Stimulated activated CD8-positive, alpha-beta memory T cell treated with anti-CD3 and anti-CD28 coated beads, Interleukin-12 subunit alpha, Interleukin-12 subunit beta, amount 100 ng/mL, for 4 hours (primary cell): ENCODE measurements around the gene AGT.
"Not testable (repeated sequence)": the region's sequence is repeated elsewhere in the genome, so short reads cannot be mapped to it uniquely, and the experiment has no call there.

ENCODE experiments used
- DNase-seq: peaks from one replicate; pipeline ENCODE4 v3.0.0-alpha.2; 2020; ENCODE audit warnings: low read depth

Gene AGT

DNA sequence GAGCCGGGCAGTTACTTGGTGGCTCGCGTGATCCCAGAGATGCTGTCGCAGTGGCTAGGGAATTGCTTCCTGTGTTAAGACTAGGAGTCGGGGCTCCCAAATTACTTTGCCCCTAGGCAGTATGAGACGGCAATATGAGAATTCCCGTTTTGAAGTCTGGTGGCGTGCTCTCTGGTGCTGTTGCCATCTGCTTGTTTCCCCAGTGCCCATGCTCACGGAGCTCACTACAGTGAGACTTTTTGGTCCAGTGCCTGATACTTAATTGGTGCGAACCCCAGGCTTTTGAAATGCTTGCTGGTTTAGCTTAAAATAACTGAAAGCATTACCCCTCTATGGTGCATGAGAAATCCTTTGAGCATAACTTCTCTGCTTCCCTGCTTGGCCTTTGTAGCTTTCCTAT is 22.3 kb downstream of the AGT start:
- DNase-seq: no peak

DNA sequence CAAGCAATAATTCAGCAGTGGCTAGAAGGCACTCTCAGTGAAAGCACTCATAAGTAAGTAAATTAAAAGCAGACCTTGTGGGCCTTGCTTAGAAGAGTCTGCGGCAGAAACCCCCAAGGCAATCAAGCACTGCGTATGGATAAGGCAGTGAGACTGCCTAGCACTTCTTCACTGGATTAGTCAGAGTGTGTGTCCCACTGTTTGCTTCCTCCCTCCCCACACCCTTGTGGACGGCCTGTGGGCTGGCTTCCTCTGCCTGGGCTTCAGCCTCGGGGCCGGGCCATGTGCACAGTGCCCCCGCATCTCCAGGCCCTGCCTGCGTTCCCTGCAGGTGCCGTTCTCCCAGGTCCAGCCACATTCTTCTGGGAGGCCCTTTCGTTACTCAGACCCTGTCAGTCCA is 23.8 kb downstream of the AGT start:
- no peak for DNase-seq

DNA sequence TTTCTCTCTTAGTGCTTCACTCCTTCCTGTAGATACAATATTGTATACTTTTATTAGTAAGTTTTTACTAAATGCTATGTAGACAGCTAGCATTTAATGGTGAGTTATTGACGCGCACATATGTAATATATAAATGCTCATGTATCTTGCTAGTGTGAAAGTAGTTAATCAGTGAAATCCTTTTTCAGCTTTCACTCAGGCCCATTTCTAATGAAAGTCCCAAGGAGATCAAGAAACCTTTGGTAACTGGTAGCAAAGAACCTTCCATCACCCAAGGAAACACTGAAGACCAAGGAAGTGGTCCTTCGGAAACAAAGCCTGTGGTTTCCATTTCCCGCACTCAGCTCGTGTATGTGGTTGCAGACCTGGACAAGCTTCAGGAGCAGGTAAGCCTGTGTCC is 27.2 kb downstream of the AGT start:
- no peak for DNase-seq

DNA sequence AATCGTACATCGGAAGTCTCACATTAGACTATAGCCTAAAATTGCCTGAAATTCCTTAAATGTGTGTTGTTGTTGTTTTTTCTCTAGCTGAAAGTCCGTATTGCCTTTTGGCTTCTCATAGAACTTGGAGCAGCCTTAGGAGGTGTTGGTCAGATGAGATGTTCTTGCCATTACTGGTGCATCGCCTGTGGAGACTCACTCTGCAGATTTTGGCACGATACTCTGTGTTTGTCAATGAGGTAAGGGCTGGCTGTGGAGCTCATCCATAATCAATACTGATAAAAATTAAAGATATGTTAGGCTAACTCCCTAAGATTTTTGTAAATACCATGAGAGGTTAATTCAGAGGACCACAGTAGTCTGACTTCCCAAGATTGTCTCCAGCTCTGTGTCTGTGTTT is 28.9 kb downstream of the AGT start:
- no peak for DNase-seq

DNA sequence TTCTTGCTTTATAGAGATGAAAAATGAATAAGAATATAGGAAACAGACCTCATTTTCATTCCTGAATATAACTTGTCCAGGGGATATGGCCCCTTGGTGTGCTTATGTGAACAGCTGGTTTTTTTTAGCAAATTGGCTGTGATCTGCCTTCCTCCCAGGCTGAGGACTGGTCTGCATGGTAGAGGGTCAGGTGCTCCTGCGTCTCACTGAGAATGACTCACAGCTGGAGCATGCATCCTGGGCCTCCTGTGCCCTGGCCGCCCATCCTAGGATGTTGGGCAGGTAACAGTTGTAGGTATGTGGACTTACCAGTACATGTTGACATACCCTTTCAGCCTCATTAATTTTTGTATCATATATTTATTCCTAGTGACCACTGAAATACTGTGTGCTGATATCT is 29.8 kb downstream of the AGT start:
- no peak for DNase-seq

DNA sequence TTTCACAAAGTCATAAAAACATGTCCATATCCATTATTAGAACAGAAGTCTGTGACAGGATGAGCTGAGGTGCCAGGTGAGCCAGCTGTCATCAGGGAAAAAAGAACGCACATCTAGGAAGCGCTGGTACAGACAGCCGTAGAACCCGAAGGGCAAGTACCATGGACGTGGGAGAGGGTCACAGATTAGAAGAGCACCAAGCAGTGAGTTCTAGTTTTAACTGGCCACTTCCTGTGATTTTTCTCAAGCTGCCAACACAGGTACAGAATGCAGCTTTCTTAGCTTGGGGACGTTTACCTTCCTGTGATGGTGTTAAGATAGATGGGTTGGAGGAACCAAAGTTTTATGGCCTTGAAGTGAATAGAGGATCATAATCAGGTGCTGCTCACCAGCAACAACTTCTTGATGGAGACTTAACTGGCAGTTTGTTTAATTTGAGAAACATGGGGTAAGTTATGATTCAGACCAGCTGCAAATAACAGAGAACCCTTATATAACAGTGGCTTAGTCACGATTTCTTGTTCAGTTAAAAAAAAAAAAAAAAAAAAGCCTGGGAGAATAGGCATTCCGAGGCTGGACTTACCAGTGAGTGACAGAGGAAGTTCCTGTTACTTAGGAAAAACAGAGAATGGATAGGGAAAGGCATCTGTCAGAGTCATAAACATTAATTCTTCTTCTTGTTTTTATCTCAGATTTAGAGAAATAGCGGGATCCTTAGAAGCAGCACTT is 30.9 kb downstream of the AGT start:
- no peak for DNase-seq

GRCh38 chr1:230682274-230682673 is 31.6 kb downstream of the AGT start:
- DNase-seq: no peak

DNA sequence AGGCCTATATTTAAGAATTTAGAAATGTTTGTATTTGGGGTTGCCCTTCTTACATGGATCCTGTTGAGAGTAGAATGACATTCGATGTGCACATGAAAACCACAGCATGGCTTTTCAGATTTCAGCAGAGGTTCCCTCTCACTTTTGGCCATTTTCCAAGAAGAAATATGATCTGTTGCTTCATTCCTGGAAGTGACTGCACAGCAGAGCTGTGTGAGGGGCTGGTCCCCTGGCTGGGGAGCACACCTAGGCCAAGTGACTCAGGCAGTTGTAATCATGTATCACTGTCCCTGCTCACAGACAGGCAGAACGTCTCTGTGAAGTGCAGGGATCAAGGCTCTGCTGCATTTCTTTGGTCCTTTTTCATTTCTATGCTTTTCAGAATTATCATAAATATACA is 32.3 kb downstream of the AGT start:
- DNase-seq: no peak

DNA sequence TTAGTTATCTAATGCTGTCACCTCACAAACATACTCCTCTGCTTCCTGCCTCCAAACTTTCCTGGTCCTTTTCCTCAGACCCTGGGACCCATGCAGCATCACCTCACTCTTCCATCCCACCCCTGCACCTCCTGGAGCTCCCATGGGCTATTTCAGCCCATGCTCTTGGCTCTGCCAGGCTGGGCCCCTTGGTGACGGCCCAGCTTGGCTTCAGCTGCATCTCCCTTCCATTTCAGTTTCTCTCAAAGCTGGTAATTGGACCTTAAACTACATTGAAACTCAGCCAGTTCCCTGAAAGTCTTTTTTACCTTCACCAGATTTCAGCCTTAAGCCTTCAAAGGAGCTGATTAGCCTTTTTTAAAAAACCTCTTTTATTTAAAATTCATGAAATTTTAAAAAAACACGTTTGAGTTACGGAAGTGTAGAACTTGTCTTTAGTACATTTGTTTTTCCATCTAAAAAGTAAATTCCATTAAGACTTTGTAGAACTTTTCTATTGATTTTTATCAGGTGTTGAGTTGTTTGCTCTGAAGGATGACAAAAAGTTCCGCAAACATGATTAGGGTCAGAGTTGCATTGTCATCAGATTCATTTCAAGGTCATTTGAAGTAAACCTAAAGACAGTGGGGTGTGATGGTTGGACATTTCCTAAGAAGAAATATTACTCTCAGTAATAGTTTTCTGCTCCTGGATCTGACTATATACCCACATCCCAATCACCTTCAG is 33.5 kb downstream of the AGT start:
- DNase-seq: no peak

DNA sequence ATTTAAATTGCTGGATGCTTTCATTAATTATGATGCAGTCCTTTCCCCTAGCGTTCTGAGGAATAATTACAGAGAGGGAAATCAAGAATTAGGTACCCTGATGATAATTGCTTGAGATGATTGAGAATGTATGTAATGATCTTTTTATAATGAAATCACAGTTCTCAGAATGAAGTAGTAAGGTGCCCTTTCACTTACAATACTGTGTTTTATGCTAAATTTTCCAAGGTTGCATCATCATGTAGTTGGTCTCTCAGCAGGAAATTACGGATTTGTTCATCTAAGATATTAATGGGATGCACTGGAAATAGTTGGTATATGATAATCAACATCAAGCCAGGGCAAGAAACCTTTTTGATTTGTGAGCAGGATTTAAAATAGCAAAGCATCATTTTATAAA is 34.1 kb downstream of the AGT start:
- no peak for DNase-seq

DNA sequence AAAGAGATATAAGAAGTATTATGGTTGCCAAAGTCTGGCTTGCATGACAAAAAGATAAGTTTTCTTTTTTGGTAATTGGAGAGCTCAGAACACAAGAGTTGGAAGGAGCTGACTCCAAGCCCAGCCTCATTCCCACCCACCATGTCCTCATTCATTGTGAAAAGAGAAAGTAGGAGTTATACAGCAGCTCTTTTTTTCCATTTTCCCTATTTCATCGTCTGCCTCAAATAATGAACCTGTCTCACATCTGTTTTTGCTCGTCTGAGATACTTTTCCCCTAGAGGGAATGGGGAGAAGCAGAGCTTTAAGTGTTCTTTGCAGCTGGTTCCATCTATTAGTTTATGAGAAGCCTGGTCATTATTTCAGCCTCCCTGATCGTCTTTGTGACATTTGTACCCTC is 34.7 kb downstream of the AGT start:
- no peak for DNase-seq

DNA sequence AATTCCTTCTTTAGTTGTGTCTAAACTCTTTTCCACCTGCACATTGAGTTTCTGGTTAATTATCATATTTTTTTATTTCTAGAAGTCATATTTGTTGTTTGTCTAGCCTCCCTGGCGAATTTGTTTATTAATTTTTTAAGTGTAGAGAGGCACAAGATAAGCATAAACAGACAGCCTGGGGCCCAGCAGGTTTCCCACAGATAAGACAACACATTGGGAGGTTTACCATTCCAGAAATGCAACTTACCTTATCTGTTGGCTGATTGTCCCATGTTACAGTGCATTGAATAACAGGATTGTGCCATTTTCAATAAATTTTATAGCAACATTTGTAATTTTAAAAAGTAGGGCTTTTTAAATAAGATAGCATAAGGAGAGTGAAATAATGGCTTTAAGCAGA is 36.7 kb downstream of the AGT start:
- DNase-seq: no peak

- DNase-seq: no peak
These were observed 39.3 kb downstream of the AGT start for GRCh38 chr1:230674581-230674980.

GRCh38 chr1:230669543-230669942 is 44.4 kb downstream of the AGT start:
- no peak for DNase-seq

DNA sequence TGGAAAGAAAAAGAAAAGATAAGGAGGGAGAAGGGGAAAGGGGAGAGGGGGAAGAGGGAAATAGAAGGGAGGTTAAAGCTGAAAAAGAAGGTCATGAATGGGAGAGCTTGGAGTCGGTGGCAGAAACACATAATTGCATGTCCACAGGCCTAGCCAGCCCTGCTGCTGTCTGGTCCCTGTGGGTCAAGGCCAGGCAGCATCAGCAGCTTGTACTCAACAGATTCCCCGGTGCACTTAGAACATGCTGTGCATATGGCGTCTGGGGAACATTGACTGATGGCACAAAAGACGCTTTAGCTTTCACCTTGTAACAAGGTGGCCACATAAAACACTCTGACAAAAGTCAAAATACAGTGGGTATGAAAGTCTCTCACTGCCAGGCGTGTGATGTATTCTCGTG is 45.7 kb downstream of the AGT start:
- no peak for DNase-seq

DNA sequence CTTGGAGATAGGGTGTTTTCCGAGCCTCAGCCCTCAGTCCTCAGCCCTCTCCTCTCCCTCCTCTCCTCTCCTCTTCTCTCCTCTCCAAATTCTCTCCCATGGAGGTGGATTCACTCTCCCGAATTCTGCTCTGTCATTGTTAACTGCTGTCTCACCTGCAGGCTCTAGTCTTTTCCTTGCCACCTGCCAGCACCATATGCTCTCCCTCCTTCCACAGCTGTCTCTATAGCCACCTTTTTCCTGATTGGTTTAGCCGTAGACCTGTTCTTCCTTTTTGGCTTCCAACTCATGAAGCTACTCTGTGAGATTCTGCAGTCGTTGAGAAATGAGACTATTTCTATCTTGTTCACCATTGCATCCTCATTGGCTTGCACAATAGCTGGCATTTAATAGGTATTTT is 51.9 kb downstream of the AGT start:
- DNase-seq: no peak

DNA sequence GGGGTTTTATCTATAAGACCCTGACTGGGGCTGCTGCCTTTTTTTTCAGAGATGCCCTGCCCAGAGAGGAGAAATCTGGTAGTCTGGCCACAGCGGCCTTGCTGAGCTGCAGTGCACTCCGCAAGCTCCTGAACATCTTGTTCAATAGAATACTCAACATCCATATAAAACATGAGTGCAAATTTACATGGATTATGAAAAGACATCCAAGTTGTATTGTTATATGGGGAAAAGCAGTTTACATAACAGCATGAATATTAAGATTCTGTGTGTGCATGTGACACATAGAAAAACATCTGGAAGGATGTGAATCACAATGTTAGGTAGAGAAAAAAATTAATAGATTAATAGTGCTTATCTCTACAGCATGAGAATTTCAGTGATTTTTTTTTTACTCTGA is 55.2 kb downstream of the AGT start:
- DNase-seq: no peak

GRCh38 chr1:230658103-230658502 is 55.8 kb downstream of the AGT start:
- not testable (repeated sequence) for DNase-seq

DNA sequence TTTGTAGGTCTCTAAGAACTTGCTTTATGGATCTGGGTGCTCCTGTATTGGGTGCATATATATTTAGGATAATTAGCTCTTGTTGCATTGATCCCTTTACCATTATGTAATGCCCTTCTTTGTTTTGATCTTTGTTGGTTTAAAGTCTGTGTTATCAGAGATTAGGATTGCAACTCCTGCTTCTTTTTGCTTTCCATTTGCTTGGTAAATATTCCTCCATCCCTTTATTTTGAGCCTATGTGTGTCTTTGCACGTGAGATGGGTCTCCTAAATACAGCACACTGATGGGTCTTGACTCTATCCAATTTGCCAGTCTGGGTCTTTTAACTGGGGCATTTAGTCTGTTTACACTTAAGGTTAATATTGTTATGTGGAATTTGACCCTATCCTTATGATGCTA is 57.2 kb downstream of the AGT start:
- DNase-seq: not testable (repeated sequence)
